Esophagus muscularis mucosa (tissue), 4 donors: ENCODE data around the gene FADS3.

Source experiments
- EP300 ChIP-seq: sonication (generic); formaldehyde crosslinking; IDR thresholded peaks from one replicate; pipeline ENCODE4 v1.6.1; 2017; ENCODE audit warnings: antibody characterized with exemption
- POLR2A ChIP-seq: fragments of 450-650 bp; IDR thresholded peaks from one replicate; pipeline ENCODE4 v1.6.1; 2017; ENCODE audit warnings: antibody characterized with exemption, moderate library complexity, mild to moderate bottlenecking, low read depth
- TF ChIP-seq, protein P1 (sequence below), 3 experiments: fragments of 200-600 bp in 2 of 3; fragments of 450-650 bp in 1 of 3; sonication (generic) in 2 of 3; IDR thresholded peaks; one replicate each; pipeline ENCODE4 v1.5.1; 2017 to 2019; ENCODE audit warnings: antibody characterized with exemption in 3 of 3, mild to moderate bottlenecking in 2 of 3, moderate library complexity in 1 of 3

DNA sequence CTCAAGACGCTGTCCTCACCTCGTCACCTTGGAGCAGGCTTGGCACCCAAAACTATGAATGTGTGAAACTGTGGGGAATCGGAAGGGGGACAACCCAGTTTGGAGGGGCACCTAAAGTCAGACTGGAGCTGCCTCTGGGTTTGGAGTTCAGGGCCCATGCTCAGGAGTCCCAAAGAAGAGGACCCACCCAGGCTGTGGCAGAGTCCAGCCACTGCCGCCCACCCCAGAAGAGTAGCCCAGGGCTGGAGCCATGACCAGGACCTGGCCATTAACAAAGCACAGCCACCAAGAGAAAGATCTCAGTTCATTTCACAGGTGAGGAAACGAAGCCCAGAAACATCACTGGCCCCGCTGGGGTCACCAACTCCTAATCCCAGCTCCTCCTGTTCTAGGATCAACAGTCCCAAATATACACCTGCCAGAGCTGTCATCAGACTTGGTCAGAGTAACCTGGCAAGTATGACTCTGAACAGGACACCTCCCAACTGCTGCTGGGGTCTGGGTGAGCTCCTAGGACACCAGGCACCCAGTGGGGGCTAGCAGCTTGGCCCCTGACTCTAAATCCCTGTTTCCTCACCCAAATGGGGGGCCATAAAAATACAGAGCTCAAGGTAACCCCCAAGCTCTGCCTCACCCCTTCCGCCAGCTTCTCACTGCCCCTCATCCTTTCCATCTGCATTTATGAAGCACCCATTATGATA lies 23.3 kb upstream of the FADS3 start:
- TF ChIP-seq, protein P1, sequence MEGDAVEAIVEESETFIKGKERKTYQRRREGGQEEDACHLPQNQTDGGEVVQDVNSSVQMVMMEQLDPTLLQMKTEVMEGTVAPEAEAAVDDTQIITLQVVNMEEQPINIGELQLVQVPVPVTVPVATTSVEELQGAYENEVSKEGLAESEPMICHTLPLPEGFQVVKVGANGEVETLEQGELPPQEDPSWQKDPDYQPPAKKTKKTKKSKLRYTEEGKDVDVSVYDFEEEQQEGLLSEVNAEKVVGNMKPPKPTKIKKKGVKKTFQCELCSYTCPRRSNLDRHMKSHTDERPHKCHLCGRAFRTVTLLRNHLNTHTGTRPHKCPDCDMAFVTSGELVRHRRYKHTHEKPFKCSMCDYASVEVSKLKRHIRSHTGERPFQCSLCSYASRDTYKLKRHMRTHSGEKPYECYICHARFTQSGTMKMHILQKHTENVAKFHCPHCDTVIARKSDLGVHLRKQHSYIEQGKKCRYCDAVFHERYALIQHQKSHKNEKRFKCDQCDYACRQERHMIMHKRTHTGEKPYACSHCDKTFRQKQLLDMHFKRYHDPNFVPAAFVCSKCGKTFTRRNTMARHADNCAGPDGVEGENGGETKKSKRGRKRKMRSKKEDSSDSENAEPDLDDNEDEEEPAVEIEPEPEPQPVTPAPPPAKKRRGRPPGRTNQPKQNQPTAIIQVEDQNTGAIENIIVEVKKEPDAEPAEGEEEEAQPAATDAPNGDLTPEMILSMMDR (IDR thresholded peaks at IDR 0.05): no peak
- TF ChIP-seq POLR2A (no peak), EP300 (no peak)
